H1 (cell line): ENCODE results near the gene ZNF407. TPM values are rescaled to one million over a fixed set of nuclear protein-coding genes. Genes with fewer than 3 reads are reported as not detected.
A peak's percentile ranks its signal among the peaks of the same experiment; 100 is the strongest.

Source experiments
- CTCF ChIA-PET: fragments of 300-600 bp; sonication (Branson Sonifier 250); formaldehyde crosslinking; loops from one replicate; lab custom pipeline; 2021; ENCODE audit not compliant: partially characterized antibody; lab: Charles Lee
- POLR2A ChIA-PET: fragments of 300-600 bp; sonication (Branson Sonifier 250); formaldehyde crosslinking; loops from one replicate; lab custom pipeline; 2021; ENCODE audit warnings: inconsistent platforms; ENCODE audit not compliant: partially characterized antibody; lab: Charles Lee
- DNase-seq, 2 experiments: peaks; one replicate each; pipeline versions ENCODE4 v3.0.0 to v3.0.0-alpha.2; 2010 to 2022; ENCODE audit warnings: low spot score in 2 of 2, low read depth in 1 of 2, mixed read lengths in 1 of 2
- FAIRE-seq: peaks from 2 replicates; lab custom pipeline; 2011; peaks lifted over from hg19 to GRCh38; lab: Jason Lieb, UNC
- H2AFZ ChIP-seq: 2 replicates; pipeline ENCODE4 v1.8.1; 2012; ENCODE audit warnings: low read length, inconsistent platforms
- H2AK5ac ChIP-seq: 2 replicates; pipeline ENCODE4 v1.6.1; 2013; ENCODE audit warnings: low read depth, low read length
- H2BK120ac ChIP-seq: replicated peaks from 2 replicates; pipeline ENCODE3; 2013; ENCODE audit warnings: low read depth, low read length, inconsistent platforms
- H2BK12ac ChIP-seq: 2 replicates; pipeline ENCODE4 v1.6.1; 2013; ENCODE audit warnings: low read depth, low read length
- H2BK15ac ChIP-seq: 2 replicates; pipeline ENCODE4 v1.6.1; 2013; ENCODE audit warnings: low read length
- H2BK20ac ChIP-seq: 2 replicates; pipeline ENCODE4 v1.6.1; 2013; ENCODE audit warnings: low read length
- H2BK5ac ChIP-seq: 2 replicates; pipeline ENCODE4 v1.6.1; 2013; ENCODE audit warnings: low read depth, low read length
- H3K14ac ChIP-seq: 2 replicates; pipeline ENCODE4 v1.6.1; 2013; ENCODE audit warnings: inconsistent platforms; ENCODE audit not compliant: insufficient read length
- H3K18ac ChIP-seq: 2 replicates; pipeline ENCODE4 v1.6.1; 2013; ENCODE audit warnings: low read length; ENCODE audit errors: extremely low read depth
- H3K23ac ChIP-seq: 2 replicates; pipeline ENCODE4 v1.6.1; 2013; ENCODE audit warnings: inconsistent platforms; ENCODE audit not compliant: insufficient read length
- H3K23me2 ChIP-seq: 2 replicates; pipeline ENCODE4 v1.6.1; 2013; ENCODE audit warnings: low read depth, low read length
- H3K27ac ChIP-seq: 2 replicates; pipeline ENCODE4 v1.6.1; 2011; ENCODE audit warnings: low read depth, low read length, inconsistent platforms
- H3K27me3 ChIP-seq, 4 experiments: replicated peaks in 1 of 4; 1 replicate in 1 of 4; 2 replicates in 3 of 4; pipeline versions ENCODE4 v1.6.1 to v1.8.1; 2011 to 2013; ENCODE audit warnings: low read length in 3 of 4, mild to moderate bottlenecking in 3 of 4, inconsistent platforms in 2 of 4, mixed read lengths in 2 of 4, moderate library complexity in 1 of 4; ENCODE audit not compliant: control insufficient read depth in 3 of 4, insufficient read depth in 3 of 4; ENCODE audit errors: extremely low read depth in 1 of 4
- H3K36me3 ChIP-seq, 4 experiments: 2 replicates each; pipeline versions ENCODE4 v1.6.1 to v1.8.1; 2011 to 2013; ENCODE audit warnings: mild to moderate bottlenecking in 4 of 4, low read length in 3 of 4, moderate library complexity in 2 of 4, control low read depth in 1 of 4, inconsistent platforms in 1 of 4; ENCODE audit not compliant: insufficient read depth in 4 of 4, control insufficient read depth in 2 of 4
- H3K4ac ChIP-seq: replicated peaks from 2 replicates; pipeline ENCODE3; 2013; ENCODE audit warnings: low read length, low read depth, mixed read lengths, inconsistent platforms; ENCODE audit not compliant: insufficient read length
- H3K4me1 ChIP-seq, 4 experiments: replicated peaks in 1 of 4; 1 replicate in 1 of 4; 2 replicates in 3 of 4; pipeline versions ENCODE4 v1.6.1 to v1.8.1; 2011 to 2013; ENCODE audit warnings: low read length in 3 of 4, inconsistent platforms in 2 of 4, mixed read lengths in 1 of 4; ENCODE audit not compliant: insufficient read depth in 4 of 4, control insufficient read depth in 3 of 4
- H3K4me2 ChIP-seq, 2 experiments: 2 replicates each; pipeline versions ENCODE4 v1.6.1 to v1.8.1; 2011 to 2013; ENCODE audit warnings: low read depth in 2 of 2, low read length in 2 of 2, control low read depth in 1 of 2, inconsistent platforms in 1 of 2, mild to moderate bottlenecking in 1 of 2; ENCODE audit not compliant: insufficient read depth in 1 of 2
- H3K4me3 ChIP-seq, 4 experiments: fragments of 200-600, 300-600 bp in 1 of 4; sonication (generic), shearing (Covaris generic), sonication (Bioruptor Twin) in 1 of 4; 2 replicates each; pipeline versions ENCODE4 v1.5.1 to v1.8.1; 2011 to 2016; ENCODE audit warnings: low read length in 4 of 4, low read depth in 3 of 4, control low read depth in 2 of 4, inconsistent platforms in 2 of 4, mild to moderate bottlenecking in 2 of 4, mixed read lengths in 1 of 4, moderate library complexity in 1 of 4; ENCODE audit not compliant: insufficient read depth in 2 of 4; ENCODE audit errors: extremely low read depth in 1 of 4
- H3K56ac ChIP-seq: replicated peaks from 2 replicates; pipeline ENCODE3; 2013; ENCODE audit warnings: low read depth, mild to moderate bottlenecking, mixed read lengths, low read length, inconsistent platforms; ENCODE audit not compliant: insufficient read length
- H3K79me1 ChIP-seq: 2 replicates; pipeline ENCODE4 v1.6.1; 2013; ENCODE audit warnings: low read depth, low read length, control low read depth
- H3K79me2 ChIP-seq, 2 experiments: 2 replicates each; pipeline versions ENCODE4 v1.6.1 to v1.8.1; 2012 to 2013; ENCODE audit warnings: low read length in 2 of 2, mild to moderate bottlenecking in 2 of 2, inconsistent platforms in 1 of 2; ENCODE audit not compliant: insufficient read depth in 2 of 2, control insufficient read depth in 1 of 2
- H3K9ac ChIP-seq, 4 experiments: replicated peaks in 1 of 4; 1 replicate in 1 of 4; 2 replicates in 3 of 4; pipeline versions ENCODE4 v1.6.1 to v1.8.1; 2011 to 2013; ENCODE audit warnings: low read depth in 3 of 4, low read length in 3 of 4, control low read depth in 2 of 4, mild to moderate bottlenecking in 2 of 4, moderate library complexity in 2 of 4, inconsistent platforms in 1 of 4; ENCODE audit errors: extremely low read depth in 1 of 4
- H3K9me3 ChIP-seq, 2 experiments: 2 replicates each; pipeline versions ENCODE4 v1.6.1 to v1.8.1; 2012 to 2013; ENCODE audit warnings: mild to moderate bottlenecking in 2 of 2, moderate library complexity in 2 of 2, control low read depth in 1 of 2, inconsistent platforms in 1 of 2, low read depth in 1 of 2, low read length in 1 of 2, mixed read lengths in 1 of 2; ENCODE audit not compliant: insufficient read depth in 2 of 2
- H4K20me1 ChIP-seq, 2 experiments: replicated peaks in 1 of 2; 2 replicates each; pipeline versions ENCODE3 to v1.8.1; 2011 to 2013; ENCODE audit warnings: inconsistent platforms in 2 of 2, low read length in 2 of 2, mild to moderate bottlenecking in 1 of 2; ENCODE audit not compliant: insufficient read depth in 2 of 2, control insufficient read depth in 1 of 2
- H4K5ac ChIP-seq: 2 replicates; pipeline ENCODE4 v1.6.1; 2013; ENCODE audit warnings: low read length, low read depth, mixed read lengths, inconsistent platforms; ENCODE audit not compliant: insufficient read length
- H4K8ac ChIP-seq: 2 replicates; pipeline ENCODE4 v1.8.0; 2013; ENCODE audit warnings: mild to moderate bottlenecking, moderate library complexity, low read length, inconsistent platforms; ENCODE audit not compliant: insufficient read depth; ENCODE audit errors: extremely low read depth
- H4K91ac ChIP-seq: replicated peaks from 2 replicates; pipeline ENCODE3; 2013; ENCODE audit warnings: low read length, mixed read lengths, inconsistent platforms; ENCODE audit not compliant: insufficient read length
- CEBPB ChIP-seq: IDR thresholded peaks from 2 replicates; pipeline ENCODE4 v1.6.1; 2012; ENCODE audit warnings: low read depth, low read length
- CTCF ChIP-seq, 3 experiments: IDR thresholded peaks; 1 replicate in 2 of 3; 2 replicates in 1 of 3; pipeline versions ENCODE4 v1.5.1 to v1.6.1; 2011; ENCODE audit warnings: low read length in 3 of 3, mild to moderate bottlenecking in 3 of 3, inconsistent platforms in 2 of 3, low read depth in 1 of 3, moderate library complexity in 1 of 3; ENCODE audit not compliant: insufficient read depth in 1 of 3; ENCODE audit errors: control extremely low read depth in 1 of 3
- RAD21 ChIP-seq, 2 experiments: IDR thresholded peaks in 1 of 2; conservative IDR thresholded peaks in 1 of 2; 2 replicates each; pipeline ENCODE4 v1.6.1; 2011; ENCODE audit warnings: low read depth in 2 of 2, low read length in 2 of 2, improper control_type of control experiment in 1 of 2, inconsistent platforms in 1 of 2, mild to moderate bottlenecking in 1 of 2, moderate library complexity in 1 of 2
- USF2 ChIP-seq: IDR thresholded peaks from 2 replicates; pipeline ENCODE4 v1.6.1; 2011; ENCODE audit warnings: low read length, improper control_type of control experiment
- WGBS, 2 experiments: shearing (Covaris generic) in 1 of 2; methylation state at CpG; one replicate each; pipeline versions ENCODE4 v1.1.6 to v1.1.7; 2013 to 2015; ENCODE audit warnings: low lambda C conversion rate in 2 of 2, mixed read lengths in 2 of 2, inconsistent platforms in 1 of 2, low coverage in 1 of 2, missing lambda C conversion rate in 1 of 2; ENCODE audit not compliant: insufficient replicate concordance in 2 of 2, insufficient coverage in 1 of 2, insufficient read length in 1 of 2; ENCODE audit errors: extremely low coverage in 1 of 2, missing lambda C conversion rate in 1 of 2; 5-methylcytosine and 5-hydroxymethylcytosine counted together
- polyA plus RNA-seq, 7 experiments: library from polyadenylated mRNA; depleted of rRNA in 3 of 7; stranded (reverse) in 5 of 7; unstranded in 2 of 7; fragments of >200 nt in 5 of 7; fragments of 200-250 nt in 2 of 7; gene quantifications; 1 replicate in 5 of 7; 2 replicates in 1 of 7; 4 replicates in 1 of 7; pipeline versions ENCODE4 v1.2.1 to v1.2.3, GENCODE V29; 2011 to 2013; ENCODE audit warnings: missing spikeins in 2 of 7, mixed read lengths in 2 of 7
- total RNA-seq: library from RNA; stranded (reverse); fragmentation: NEBNext Ultra II Directional; extraction: Animal tissue kit (Norgen Biotek cat#: 25700); gene quantifications from 2 replicates; pipeline ENCODE4 v1.2.1, GENCODE V29; 2021

Gene ZNF407
- total and polyA plus RNA-seq, 2 of the 8 experiments (the other 6 are each of a cell fraction or from before 2014, with no cell fraction given) = 1.5 to 6.8 TPM

- FAIRE-seq (peak; percentile 96), DNase-seq (peak in 1 of 2 experiments; percentile 48)
- no peak overlapping the region for H3K27ac ChIP-seq
- no peaks in the 10 kb centered on the region for H3K23me2 ChIP-seq
- H3K9ac ChIP-seq = no peak overlapping the region
- H3K9me3 ChIP-seq = no peaks in the 10 kb centered on the region
- H2BK120ac ChIP-seq = no peak overlapping the region
- H3K4ac ChIP-seq = no peak overlapping the region
- no peak overlapping the region for H3K23ac ChIP-seq
- H4K20me1 ChIP-seq = no peaks in the 10 kb centered on the region
- no peak overlapping the region for H3K14ac ChIP-seq
- no peak overlapping the region for H4K91ac ChIP-seq
- H3K4me2 ChIP-seq = no peak overlapping the region
- POLR2A ChIA-PET = no interaction called here
- no peak overlapping the region for H4K8ac ChIP-seq
- H3K27me3 ChIP-seq = no peaks in the 10 kb centered on the region
- peaks cover 0 to 3% (median 0%) of the 10 kb centered on the region in 4 experiments; a peak in 1 of 7 replicates for H3K4me1 ChIP-seq
- no peak overlapping the region for H2BK20ac ChIP-seq
- H2BK5ac ChIP-seq = no peak overlapping the region
- H3K79me1 ChIP-seq = no peaks in the 10 kb centered on the region
- H3K4me3 ChIP-seq = no peak overlapping the region
- H2AK5ac ChIP-seq = no peak overlapping the region
- CTCF ChIA-PET = interaction anchor here (0.6 to 2.5 kb wide), 19 partner anchors 8 to 366 kb away, joined by 3 to 14 read pairs (median 5); no protein-coding TSS in a partner anchor
- no peak overlapping the region for H3K56ac ChIP-seq
- H3K36me3 ChIP-seq = no peaks in the 10 kb centered on the region
- H2BK12ac ChIP-seq = no peak overlapping the region
- WGBS, 2 experiments = 44% methylated on average over 4 of the region's 4 CpGs; no CpG with 5 or more reads in 1 of the 2 experiments
- TF ChIP-seq RAD21 (IDR thresholded peaks at IDR 0.05 in 1 of 2, conservative IDR thresholded peaks at IDR 0.05 in 1 of 2; ENCODE audit: low read depth in 2 of 2, low read length in 2 of 2) (peak; percentile 82 to 91), USF2 (no peak), CTCF (IDR thresholded peaks at IDR 0.05; ENCODE audit: control extremely low read depth in 1 of 3, insufficient read depth in 1 of 3, low read depth in 1 of 3, low read length in 3 of 3) (peak; percentile 78 to 90 (median 85)), CEBPB (peak; percentile 71)
- no peak overlapping the region for H2BK15ac ChIP-seq
- no peak overlapping the region for H4K5ac ChIP-seq
- no peak overlapping the region for H2AFZ ChIP-seq
- H3K79me2 ChIP-seq = no peaks in the 10 kb centered on the region
- no peak overlapping the region for H3K18ac ChIP-seq
Observed at GRCh38 chr18:74896390-74896991, 298.8 kb downstream of the ZNF407 start.
